SK-N-SH (cell line): ENCODE measurements around the gene ASTN2.

Experiments used
- CHD2 ChIP-seq: fragments of 150-350 bp; IDR thresholded peaks from 2 replicates; pipeline ENCODE4 v1.6.1; 2018; ENCODE audit warnings: low read length; ENCODE audit not compliant: partially characterized antibody
- EP300 ChIP-seq, 2 experiments: IDR thresholded peaks; 2 replicates each; pipeline versions ENCODE4 v1.4.0 to v1.6.1; 2012; ENCODE audit warnings: borderline replicate concordance in 1 of 2, low read depth in 1 of 2, low read length in 1 of 2
- FOXM1 ChIP-seq: IDR thresholded peaks from 2 replicates; pipeline ENCODE4 v1.4.0; 2012; ENCODE audit warnings: low read depth, mild to moderate bottlenecking
- GATA2 ChIP-seq: sonication (generic); formaldehyde crosslinking; IDR thresholded peaks from 2 replicates; pipeline ENCODE4 v1.5.0; 2020; ENCODE audit warnings: mild to moderate bottlenecking, missing genetic modification reagents
- MXI1 ChIP-seq: IDR thresholded peaks from 2 replicates; pipeline ENCODE4 v1.6.1; 2012; ENCODE audit warnings: mild to moderate bottlenecking, low read depth, low read length, improper control_type of control experiment
- RAD21 ChIP-seq: IDR thresholded peaks from 2 replicates; pipeline ENCODE4 v1.6.1; 2012; ENCODE audit warnings: mild to moderate bottlenecking, low read length
- RCOR1 ChIP-seq: fragments of 150-350 bp; IDR thresholded peaks from 2 replicates; pipeline ENCODE4 v1.6.1; 2017; ENCODE audit warnings: antibody characterized with exemption, low read length
- TF ChIP-seq, protein P1 (sequence below): fragments of 200-600 bp; sonication (generic); IDR thresholded peaks from 2 replicates; pipeline ENCODE4 v1.6.1; 2017; ENCODE audit warnings: antibody characterized with exemption, mild to moderate bottlenecking, moderate library complexity
- TF ChIP-seq, protein P2 (sequence below): IDR thresholded peaks from 2 replicates; pipeline ENCODE4; 2012

DNA sequence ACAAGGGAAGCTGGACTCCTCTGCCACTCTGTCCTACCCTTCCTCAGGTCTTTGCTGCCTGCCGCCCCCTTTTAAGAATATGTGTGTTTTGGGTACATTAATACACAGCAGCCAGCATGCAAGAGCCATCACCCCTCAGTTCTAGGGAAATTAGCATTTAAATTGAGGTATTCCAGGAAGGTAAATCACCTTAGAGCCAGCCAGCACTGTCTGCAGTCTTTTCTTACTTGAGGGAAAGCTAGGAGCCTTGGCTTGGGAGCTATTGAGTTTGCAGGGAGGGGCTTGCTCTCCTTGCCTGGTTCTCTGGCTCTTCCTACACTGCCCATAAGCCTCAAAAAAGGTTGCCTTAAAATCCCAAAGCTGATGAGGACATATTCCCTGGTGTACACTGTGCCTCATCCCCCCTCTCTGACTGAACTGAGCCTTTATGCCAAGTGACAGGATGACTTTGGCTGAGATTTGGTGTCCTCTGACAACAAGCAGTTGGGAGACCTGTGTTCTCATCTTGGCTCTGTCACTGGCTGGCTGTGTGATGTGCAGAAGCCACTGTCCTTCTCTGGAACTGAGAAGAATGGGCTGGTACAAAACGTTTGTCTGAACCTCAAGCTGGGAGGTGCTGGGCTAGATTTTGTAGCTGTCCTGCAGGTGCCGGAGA lies 673.6 kb downstream of the ASTN2 start:
- TF ChIP-seq FOXM1: no peak
- TF ChIP-seq, protein P1, sequence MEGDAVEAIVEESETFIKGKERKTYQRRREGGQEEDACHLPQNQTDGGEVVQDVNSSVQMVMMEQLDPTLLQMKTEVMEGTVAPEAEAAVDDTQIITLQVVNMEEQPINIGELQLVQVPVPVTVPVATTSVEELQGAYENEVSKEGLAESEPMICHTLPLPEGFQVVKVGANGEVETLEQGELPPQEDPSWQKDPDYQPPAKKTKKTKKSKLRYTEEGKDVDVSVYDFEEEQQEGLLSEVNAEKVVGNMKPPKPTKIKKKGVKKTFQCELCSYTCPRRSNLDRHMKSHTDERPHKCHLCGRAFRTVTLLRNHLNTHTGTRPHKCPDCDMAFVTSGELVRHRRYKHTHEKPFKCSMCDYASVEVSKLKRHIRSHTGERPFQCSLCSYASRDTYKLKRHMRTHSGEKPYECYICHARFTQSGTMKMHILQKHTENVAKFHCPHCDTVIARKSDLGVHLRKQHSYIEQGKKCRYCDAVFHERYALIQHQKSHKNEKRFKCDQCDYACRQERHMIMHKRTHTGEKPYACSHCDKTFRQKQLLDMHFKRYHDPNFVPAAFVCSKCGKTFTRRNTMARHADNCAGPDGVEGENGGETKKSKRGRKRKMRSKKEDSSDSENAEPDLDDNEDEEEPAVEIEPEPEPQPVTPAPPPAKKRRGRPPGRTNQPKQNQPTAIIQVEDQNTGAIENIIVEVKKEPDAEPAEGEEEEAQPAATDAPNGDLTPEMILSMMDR: no peak
- TF ChIP-seq CHD2: no peak
- TF ChIP-seq, protein P2, sequence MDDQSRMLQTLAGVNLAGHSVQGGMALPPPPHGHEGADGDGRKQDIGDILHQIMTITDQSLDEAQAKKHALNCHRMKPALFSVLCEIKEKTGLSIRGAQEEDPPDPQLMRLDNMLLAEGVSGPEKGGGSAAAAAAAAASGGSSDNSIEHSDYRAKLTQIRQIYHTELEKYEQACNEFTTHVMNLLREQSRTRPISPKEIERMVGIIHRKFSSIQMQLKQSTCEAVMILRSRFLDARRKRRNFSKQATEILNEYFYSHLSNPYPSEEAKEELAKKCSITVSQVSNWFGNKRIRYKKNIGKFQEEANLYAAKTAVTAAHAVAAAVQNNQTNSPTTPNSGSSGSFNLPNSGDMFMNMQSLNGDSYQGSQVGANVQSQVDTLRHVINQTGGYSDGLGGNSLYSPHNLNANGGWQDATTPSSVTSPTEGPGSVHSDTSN: no peak
- no peak for TF ChIP-seq EP300 (IDR thresholded peaks at IDR 0.05; ENCODE audit: borderline replicate concordance in 1 of 2, low read depth in 1 of 2, low read length in 1 of 2)
- TF ChIP-seq MXI1: no peak
- no peak for TF ChIP-seq RAD21
- no peak for TF ChIP-seq RCOR1
- TF ChIP-seq GATA2 (CRISPR knock-in tag): no peak
